Left ventricle myocardium inferior (tissue), 1 donor: ENCODE measurements around the gene UNC5B. TPM values are rescaled to one million over a fixed set of nuclear protein-coding genes. Genes with fewer than 3 reads are reported as not detected.
A peak's percentile ranks its signal among the peaks of the same experiment; 100 is the strongest.

ENCODE experiments used
- DNase-seq: peaks from one replicate; pipeline ENCODE4 v3.0.0-alpha.2; 2020
- H3K27ac ChIP-seq: fragments of 200-600 bp; replicated peaks from 2 replicates; pipeline ENCODE4 v1.8.0; 2021
- H3K27me3 ChIP-seq: fragments of 200-600 bp; 2 replicates; pipeline ENCODE4 v1.8.0; 2021; ENCODE audit warnings: low read depth
- H3K36me3 ChIP-seq: fragments of 200-600 bp; 2 replicates; pipeline ENCODE4 v1.8.0; 2021
- H3K4me1 ChIP-seq: fragments of 200-600 bp; 2 replicates; pipeline ENCODE4 v1.8.0; 2021
- H3K4me3 ChIP-seq: fragments of 200-600 bp; 2 replicates; pipeline ENCODE4 v1.8.0; 2021; ENCODE audit warnings: mild to moderate bottlenecking, moderate library complexity
- H3K9me3 ChIP-seq: fragments of 200-600 bp; replicated peaks from 2 replicates; pipeline ENCODE4 v1.8.0; 2021
- CTCF ChIP-seq: fragments of 200-600 bp; IDR thresholded peaks from 2 replicates; pipeline ENCODE4 v1.8.0; 2021; ENCODE audit warnings: antibody characterized with exemption, mild to moderate bottlenecking, borderline replicate concordance
- intact Hi-C: fragments of 100-400 bp; cut with micrococcal nuclease; formaldehyde crosslinking; loops from one replicate; pipeline ENCODE4 v1.11.0; 2022
- total RNA-seq: library from RNA; stranded (reverse); fragmentation: NEBNext Ultra II Directional; extraction: Animal tissue kit (Norgen Biotek cat#: 25700); gene quantifications from one replicate; pipeline ENCODE4 v1.2.1, GENCODE V29; 2021
- donor health status: DM: no; HTN: yes; CAD: no; lungs with severe emphysema.

Gene UNC5B
- total RNA-seq, 1 donor from 2014 or later = 15.6 TPM

- Histone ChIP-seq H3K36me3 (no peaks in the 10 kb centered on the region), H3K27me3 (no peaks in the 10 kb centered on the region), H3K4me3 (no peak overlapping the region), H3K9me3 (no peaks in the 10 kb centered on the region), H3K4me1 (peaks cover 91% of the 10 kb centered on the region), H3K27ac (peak overlapping the region; percentile 80)
- intact Hi-C loops = no loop called here
- no peak for TF ChIP-seq CTCF
- peak; percentile 8 for DNase-seq
Observed at GRCh38 chr10:71236286-71236685, 23.9 kb downstream of the UNC5B start.

GRCh38 chr10:71236822-71237682 lies 24.7 kb downstream of the UNC5B start:
- Histone ChIP-seq H3K27me3 (no peaks in the 10 kb centered on the region), H3K4me3 (no peak overlapping the region), H3K36me3 (no peaks in the 10 kb centered on the region), H3K9me3 (no peaks in the 10 kb centered on the region), H3K4me1 (peaks cover 91% of the 10 kb centered on the region), H3K27ac (peak overlapping the region; percentile 80)
- DNase-seq = no peak
- intact Hi-C loops = no loop called here
- no peak for TF ChIP-seq CTCF

GRCh38 chr10:71237843-71238623 lies 25.7 kb downstream of the UNC5B start:
- Histone ChIP-seq H3K4me3 (no peak overlapping the region), H3K27ac (no peak overlapping the region), H3K4me1 (peaks cover 91% of the 10 kb centered on the region), H3K27me3 (no peaks in the 10 kb centered on the region), H3K9me3 (no peaks in the 10 kb centered on the region), H3K36me3 (no peaks in the 10 kb centered on the region)
- intact Hi-C loops = no loop called here
- DNase-seq = no peak
- no peak for TF ChIP-seq CTCF

- TF ChIP-seq CTCF = no peak
- H3K27ac ChIP-seq = no peak overlapping the region
- intact Hi-C loops = no loop called here
- H3K36me3 ChIP-seq = no peaks in the 10 kb centered on the region
- H3K9me3 ChIP-seq = no peaks in the 10 kb centered on the region
- no peak for DNase-seq
- H3K4me1 ChIP-seq = peaks cover 91% of the 10 kb centered on the region
- no peaks in the 10 kb centered on the region for H3K27me3 ChIP-seq
- no peak overlapping the region for H3K4me3 ChIP-seq
Observed at GRCh38 chr10:71238626-71239025, 26.3 kb downstream of the UNC5B start.

- Histone ChIP-seq H3K4me3 (no peak overlapping the region), H3K27me3 (no peaks in the 10 kb centered on the region), H3K4me1 (peaks cover 91% of the 10 kb centered on the region), H3K9me3 (no peaks in the 10 kb centered on the region), H3K27ac (peak overlapping the region; percentile 6), H3K36me3 (no peaks in the 10 kb centered on the region)
- TF ChIP-seq CTCF = no peak
- intact Hi-C loops = no loop called here
- peak; percentile 11 for DNase-seq
Observed at GRCh38 chr10:71239131-71239915, 27.0 kb downstream of the UNC5B start.
